Progenitor cell of endocrine pancreas (in vitro differentiated cells): ENCODE measurements around the gene C1orf122. TPM values are rescaled to one million over a fixed set of nuclear protein-coding genes. Genes with fewer than 3 reads are reported as not detected.

Experiments used
- DNase-seq: peaks from one replicate; pipeline ENCODE4 v3.0.0; 2021; ENCODE audit warnings: low spot score; ENCODE audit not compliant: unreplicated experiment
- H3K27ac Mint-ChIP-seq: 2 replicates; pipeline ENCODE4 v1.8.0; 2021; ENCODE audit warnings: mild to moderate bottlenecking, moderate library complexity, mixed read lengths
- H3K27me3 Mint-ChIP-seq: 2 replicates; pipeline ENCODE4 v1.8.0; 2021; ENCODE audit warnings: mixed read lengths
- H3K36me3 Mint-ChIP-seq: 2 replicates; pipeline ENCODE4 v1.8.0; 2022; ENCODE audit warnings: mixed read lengths; ENCODE audit not compliant: insufficient read depth
- H3K4me1 Mint-ChIP-seq: 2 replicates; pipeline ENCODE4 v1.8.0; 2021; ENCODE audit warnings: low read depth, mixed read lengths
- H3K4me3 Mint-ChIP-seq: 2 replicates; pipeline ENCODE4 v1.8.0; 2021; ENCODE audit warnings: low read depth, mild to moderate bottlenecking, moderate library complexity, mixed read lengths
- H3K9me3 Mint-ChIP-seq: 2 replicates; pipeline ENCODE4 v1.8.0; 2021; ENCODE audit warnings: low read depth, mixed read lengths
- CTCF ChIP-seq: fragments of 200-600 bp; sonication (generic); IDR thresholded peaks from one replicate; pipeline ENCODE4 v1.5.0; 2021; ENCODE audit warnings: antibody characterized with exemption, mild to moderate bottlenecking; ENCODE audit not compliant: unreplicated experiment
- total RNA-seq: library from RNA; stranded (reverse); gene quantifications from 2 replicates; pipeline ENCODE4 v1.2.1, GENCODE V29; 2021

The C1orf122 gene
- total RNA-seq, 1 donor from 2014 or later, result 43.6 TPM

GRCh38 chr1:37846647-37847339 lies 39.2 kb downstream of the C1orf122 start:
- peaks cover 2% of the 10 kb centered on the region for H3K36me3 Mint-ChIP-seq
- no peak for DNase-seq
- TF ChIP-seq CTCF, result no peak
- no peaks in the 10 kb centered on the region for H3K27me3 Mint-ChIP-seq
- H3K27ac Mint-ChIP-seq, result no peak overlapping the region
- H3K9me3 Mint-ChIP-seq, result no peaks in the 10 kb centered on the region
- peaks cover 14% of the 10 kb centered on the region for H3K4me1 Mint-ChIP-seq
- no peak overlapping the region for H3K4me3 Mint-ChIP-seq

- Mint-ChIP-seq H3K4me1 (peaks cover 4% of the 10 kb centered on the region), H3K36me3 (peaks cover 4% of the 10 kb centered on the region), H3K27ac (no peak overlapping the region), H3K27me3 (no peaks in the 10 kb centered on the region), H3K4me3 (no peak overlapping the region), H3K9me3 (no peaks in the 10 kb centered on the region)
- DNase-seq, result no peak
- no peak for TF ChIP-seq CTCF
Measured at GRCh38 chr1:37849480-37849879, 41.9 kb downstream of the C1orf122 start.

GRCh38 chr1:37850352-37850955 lies 42.9 kb downstream of the C1orf122 start:
- peaks cover 2% of the 10 kb centered on the region for H3K36me3 Mint-ChIP-seq

GRCh38 chr1:37851262-37851661 lies 43.7 kb downstream of the C1orf122 start:
- Mint-ChIP-seq H3K4me1 (peaks cover 2% of the 10 kb centered on the region), H3K27me3 (no peaks in the 10 kb centered on the region), H3K27ac (no peak overlapping the region), H3K36me3 (peaks cover 2% of the 10 kb centered on the region), H3K4me3 (no peak overlapping the region), H3K9me3 (no peaks in the 10 kb centered on the region)
- no peak for DNase-seq
- no peak for TF ChIP-seq CTCF

More at GRCh38 chr1:37850352-37850955, 42.9 kb downstream of the C1orf122 start:
- TF ChIP-seq CTCF, result no peak
- Mint-ChIP-seq H3K4me1 (peaks cover 2% of the 10 kb centered on the region), H3K9me3 (no peaks in the 10 kb centered on the region), H3K27ac (no peak overlapping the region), H3K27me3 (no peaks in the 10 kb centered on the region), H3K4me3 (no peak overlapping the region)
- no peak for DNase-seq

GRCh38 chr1:37851782-37852210 lies 44.2 kb downstream of the C1orf122 start:
- H3K4me1 Mint-ChIP-seq, result peaks cover 2% of the 10 kb centered on the region
- no peaks in the 10 kb centered on the region for H3K9me3 Mint-ChIP-seq
- TF ChIP-seq CTCF, result no peak
- H3K27me3 Mint-ChIP-seq, result no peaks in the 10 kb centered on the region
- DNase-seq, result no peak
- H3K27ac Mint-ChIP-seq, result no peak overlapping the region
- H3K4me3 Mint-ChIP-seq, result no peak overlapping the region
- peaks cover 2% of the 10 kb centered on the region for H3K36me3 Mint-ChIP-seq
